ENCODE measurements around the gene MFSD12.

DNA sequence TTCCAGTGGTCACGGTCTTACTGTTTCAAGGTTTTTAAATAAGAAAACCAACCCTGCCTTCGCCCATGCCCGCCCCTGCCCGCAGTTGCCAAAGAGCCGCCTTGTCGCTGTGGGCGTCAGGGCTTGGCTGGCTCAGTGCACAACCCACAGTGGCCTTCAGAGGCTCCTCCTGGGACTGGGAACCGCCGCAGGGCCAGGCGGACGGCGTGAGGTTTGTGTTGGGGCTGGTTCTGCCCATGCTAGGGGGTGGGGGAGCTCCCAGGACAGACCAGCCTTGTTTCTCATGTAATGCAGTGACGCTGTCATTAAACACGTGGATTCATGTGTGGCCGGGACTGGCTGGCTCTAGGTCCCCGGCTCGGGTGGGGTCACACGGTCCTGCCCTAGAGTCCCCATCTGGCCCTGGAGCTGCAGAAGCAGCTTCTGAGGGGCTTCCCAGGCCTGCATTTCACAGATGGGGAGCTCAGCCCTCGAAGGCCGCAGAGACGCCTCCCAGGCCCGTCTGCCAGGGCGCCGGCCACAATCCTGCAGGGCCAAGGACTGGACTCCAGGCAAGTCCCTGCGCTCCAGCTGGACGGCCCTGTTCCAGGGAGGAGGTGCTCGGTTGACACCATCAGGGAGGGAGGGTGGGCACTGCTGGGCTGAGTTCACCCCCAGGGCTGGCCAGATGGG lies 20.8 kb downstream of the MFSD12 start:
- TF ChIP-seq, protein P1, sequence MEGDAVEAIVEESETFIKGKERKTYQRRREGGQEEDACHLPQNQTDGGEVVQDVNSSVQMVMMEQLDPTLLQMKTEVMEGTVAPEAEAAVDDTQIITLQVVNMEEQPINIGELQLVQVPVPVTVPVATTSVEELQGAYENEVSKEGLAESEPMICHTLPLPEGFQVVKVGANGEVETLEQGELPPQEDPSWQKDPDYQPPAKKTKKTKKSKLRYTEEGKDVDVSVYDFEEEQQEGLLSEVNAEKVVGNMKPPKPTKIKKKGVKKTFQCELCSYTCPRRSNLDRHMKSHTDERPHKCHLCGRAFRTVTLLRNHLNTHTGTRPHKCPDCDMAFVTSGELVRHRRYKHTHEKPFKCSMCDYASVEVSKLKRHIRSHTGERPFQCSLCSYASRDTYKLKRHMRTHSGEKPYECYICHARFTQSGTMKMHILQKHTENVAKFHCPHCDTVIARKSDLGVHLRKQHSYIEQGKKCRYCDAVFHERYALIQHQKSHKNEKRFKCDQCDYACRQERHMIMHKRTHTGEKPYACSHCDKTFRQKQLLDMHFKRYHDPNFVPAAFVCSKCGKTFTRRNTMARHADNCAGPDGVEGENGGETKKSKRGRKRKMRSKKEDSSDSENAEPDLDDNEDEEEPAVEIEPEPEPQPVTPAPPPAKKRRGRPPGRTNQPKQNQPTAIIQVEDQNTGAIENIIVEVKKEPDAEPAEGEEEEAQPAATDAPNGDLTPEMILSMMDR (conservative IDR thresholded peaks at IDR 0.05): no peak
- TF ChIP-seq ZFX (IDR thresholded peaks at IDR 0.05): no peak
